ENCODE measurements around the gene MBD5.

GRCh38 chr2:148031152-148031551 is 10.3 kb downstream of the MBD5 start:
- TF ChIP-seq YY1 (IDR thresholded peaks at IDR 0.05; ENCODE audit: insufficient read depth, insufficient read length) (no peak), ZNF274 (IDR thresholded peaks at IDR 0.05; ENCODE audit: low read depth, low read length) (no peak), SUZ12 (IDR thresholded peaks at IDR 0.05; ENCODE audit: extremely low read depth, insufficient read depth, insufficient read length) (no peak)

Data from NT2/D1 (cell line).